Subcutaneous adipose tissue (tissue), 4 donors: ENCODE measurements around the gene CFAP74. TPM values are rescaled to one million over a fixed set of nuclear protein-coding genes. Genes with fewer than 3 reads are reported as not detected.

Source experiments
- total RNA-seq, 4 donors: library from RNA; depleted of rRNA; stranded (reverse); fragments of >200 nt; gene quantifications; one replicate each; pipeline ENCODE4 v1.1.0, GENCODE V29; 2016
- TF ChIP-seq, protein P1 (sequence below): fragments of 450-650 bp; IDR thresholded peaks from one replicate; pipeline ENCODE4 v1.5.1; 2016; ENCODE audit warnings: low read depth, mild to moderate bottlenecking, control low read depth, antibody characterized with exemption, moderate library complexity

CFAP74 gene
- total RNA-seq, 4 donors from 2014 or later: 0.16 TPM; not detected in 3

GRCh38 chr1:1941211-1941841 lies 62.3 kb downstream of the CFAP74 start:
- TF ChIP-seq, protein P1, sequence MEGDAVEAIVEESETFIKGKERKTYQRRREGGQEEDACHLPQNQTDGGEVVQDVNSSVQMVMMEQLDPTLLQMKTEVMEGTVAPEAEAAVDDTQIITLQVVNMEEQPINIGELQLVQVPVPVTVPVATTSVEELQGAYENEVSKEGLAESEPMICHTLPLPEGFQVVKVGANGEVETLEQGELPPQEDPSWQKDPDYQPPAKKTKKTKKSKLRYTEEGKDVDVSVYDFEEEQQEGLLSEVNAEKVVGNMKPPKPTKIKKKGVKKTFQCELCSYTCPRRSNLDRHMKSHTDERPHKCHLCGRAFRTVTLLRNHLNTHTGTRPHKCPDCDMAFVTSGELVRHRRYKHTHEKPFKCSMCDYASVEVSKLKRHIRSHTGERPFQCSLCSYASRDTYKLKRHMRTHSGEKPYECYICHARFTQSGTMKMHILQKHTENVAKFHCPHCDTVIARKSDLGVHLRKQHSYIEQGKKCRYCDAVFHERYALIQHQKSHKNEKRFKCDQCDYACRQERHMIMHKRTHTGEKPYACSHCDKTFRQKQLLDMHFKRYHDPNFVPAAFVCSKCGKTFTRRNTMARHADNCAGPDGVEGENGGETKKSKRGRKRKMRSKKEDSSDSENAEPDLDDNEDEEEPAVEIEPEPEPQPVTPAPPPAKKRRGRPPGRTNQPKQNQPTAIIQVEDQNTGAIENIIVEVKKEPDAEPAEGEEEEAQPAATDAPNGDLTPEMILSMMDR: no peak

GRCh38 chr1:1940123-1940425 lies 63.5 kb downstream of the CFAP74 start:
- TF ChIP-seq, protein P1: no peak

- TF ChIP-seq, protein P1: no peak
Observed at GRCh38 chr1:1939296-1940122, 64.1 kb downstream of the CFAP74 start.

- TF ChIP-seq, protein P1: no peak
Observed at GRCh38 chr1:1938613-1939295, 64.8 kb downstream of the CFAP74 start.

- TF ChIP-seq, protein P1: no peak
Observed at GRCh38 chr1:1938276-1938573, 65.4 kb downstream of the CFAP74 start.

DNA sequence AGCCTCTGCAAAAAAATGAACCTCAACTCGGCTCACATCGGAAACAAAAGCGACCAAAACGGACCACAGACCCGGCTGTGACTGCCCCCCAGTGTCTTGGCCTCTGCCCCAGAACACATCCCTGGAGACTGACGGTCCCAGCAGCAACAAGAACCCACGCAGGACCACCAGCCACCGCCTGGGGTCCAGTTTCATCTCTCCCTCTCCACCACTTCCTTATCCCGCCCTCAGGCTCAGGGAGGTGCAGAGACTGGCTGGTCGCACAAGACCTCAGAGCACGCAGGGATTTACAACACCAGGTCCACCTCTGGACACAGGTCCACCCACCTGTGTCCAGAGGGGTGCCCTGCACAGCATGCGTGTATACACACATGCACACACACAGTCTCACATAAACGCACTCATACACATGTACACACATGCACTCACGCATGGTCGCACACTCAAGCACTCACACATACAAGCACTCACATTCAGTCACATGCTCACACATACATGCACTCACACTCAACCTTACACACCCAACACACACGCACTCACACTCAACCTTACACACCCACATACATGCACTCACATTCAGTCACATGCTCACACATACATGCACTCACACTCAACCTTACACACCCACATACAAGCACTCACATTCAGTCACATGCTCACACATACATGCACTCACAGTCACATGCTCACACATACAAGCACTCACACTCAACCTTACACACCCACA lies 65.9 kb downstream of the CFAP74 start:
- TF ChIP-seq, protein P1: no peak

GRCh38 chr1:1937061-1937460 lies 66.5 kb downstream of the CFAP74 start:
- TF ChIP-seq, protein P1: no peak
